Neutrophil (primary cell): Measurements from ENCODE around the gene RAI2.

Experiments
- H3K27ac ChIP-seq: fragments of 200-600 bp; sonication (generic); 2 replicates; pipeline ENCODE4 v1.5.1; 2016; ENCODE audit warnings: mild to moderate bottlenecking, moderate library complexity
- H3K27me3 ChIP-seq: fragments of 200-600 bp; sonication (generic); 2 replicates; pipeline ENCODE4 v1.6.0; 2016; ENCODE audit warnings: mild to moderate bottlenecking
- H3K36me3 ChIP-seq: fragments of 200-600 bp; sonication (generic); 2 replicates; pipeline ENCODE4 v1.5.1; 2017
- H3K4me1 ChIP-seq, 2 experiments: fragments of 200-600 bp in 1 of 2; sonication (generic) in 1 of 2; 1 replicate in 1 of 2; 2 replicates in 1 of 2; pipeline versions ENCODE4 v1.5.1 to v1.6.1; 2013 to 2016; ENCODE audit warnings: low read depth in 1 of 2, low read length in 1 of 2, mild to moderate bottlenecking in 1 of 2, moderate library complexity in 1 of 2; ENCODE audit not compliant: control insufficient read depth in 1 of 2, insufficient read depth in 1 of 2
- H3K4me3 ChIP-seq, 2 experiments: fragments of 200-600 bp in 1 of 2; sonication (generic) in 1 of 2; 1 replicate in 1 of 2; 2 replicates in 1 of 2; pipeline ENCODE4 v1.5.1; 2013 to 2016; ENCODE audit warnings: low read depth in 1 of 2, low read length in 1 of 2, mild to moderate bottlenecking in 1 of 2, moderate library complexity in 1 of 2
- H3K9me3 ChIP-seq: fragments of 200-600 bp; sonication (generic); 2 replicates; pipeline ENCODE4 v1.5.1; 2016
- TF ChIP-seq, protein P1 (sequence below): fragments of 200-600 bp; sonication (generic); IDR thresholded peaks from 2 replicates; pipeline ENCODE4 v1.5.1; 2016; ENCODE audit warnings: antibody characterized with exemption

Gene RAI2

DNA sequence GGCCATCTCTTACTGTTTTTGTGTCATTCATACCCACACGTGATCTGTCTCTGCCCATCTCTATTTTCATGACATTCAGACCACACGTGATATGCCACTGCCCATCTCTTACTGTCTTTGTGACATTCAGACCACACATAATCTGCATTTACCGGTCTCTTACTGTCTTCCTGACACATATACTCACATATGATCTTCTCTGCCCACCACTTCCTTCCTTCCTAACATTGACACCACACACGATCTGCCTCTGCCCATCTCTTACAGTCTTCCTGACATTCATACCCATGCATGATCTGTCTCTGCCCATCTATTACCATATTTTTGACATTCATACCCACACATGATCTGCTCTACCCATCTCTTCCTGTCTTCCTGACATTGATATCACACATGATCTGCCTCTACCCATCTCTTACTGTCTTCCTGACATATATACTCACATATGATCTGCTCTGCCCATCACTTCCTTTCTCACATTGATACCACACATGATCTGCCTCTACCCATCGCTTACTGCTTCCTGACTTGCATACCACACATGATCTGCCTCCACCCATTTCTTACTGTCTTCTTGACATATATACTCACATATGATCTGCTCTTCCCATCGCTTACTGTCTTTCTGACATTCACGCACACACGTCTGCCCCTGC is 87.7 kb downstream of the RAI2 start:
- Histone ChIP-seq H3K4me1 (peaks cover 4% of the 10 kb centered on the region in 2 experiments), H3K36me3 (no peaks in the 10 kb centered on the region), H3K4me3 (no peak overlapping the region), H3K9me3 (no peaks in the 10 kb centered on the region), H3K27ac (no peak overlapping the region), H3K27me3 (peaks cover 29% of the 10 kb centered on the region)
- TF ChIP-seq, protein P1, sequence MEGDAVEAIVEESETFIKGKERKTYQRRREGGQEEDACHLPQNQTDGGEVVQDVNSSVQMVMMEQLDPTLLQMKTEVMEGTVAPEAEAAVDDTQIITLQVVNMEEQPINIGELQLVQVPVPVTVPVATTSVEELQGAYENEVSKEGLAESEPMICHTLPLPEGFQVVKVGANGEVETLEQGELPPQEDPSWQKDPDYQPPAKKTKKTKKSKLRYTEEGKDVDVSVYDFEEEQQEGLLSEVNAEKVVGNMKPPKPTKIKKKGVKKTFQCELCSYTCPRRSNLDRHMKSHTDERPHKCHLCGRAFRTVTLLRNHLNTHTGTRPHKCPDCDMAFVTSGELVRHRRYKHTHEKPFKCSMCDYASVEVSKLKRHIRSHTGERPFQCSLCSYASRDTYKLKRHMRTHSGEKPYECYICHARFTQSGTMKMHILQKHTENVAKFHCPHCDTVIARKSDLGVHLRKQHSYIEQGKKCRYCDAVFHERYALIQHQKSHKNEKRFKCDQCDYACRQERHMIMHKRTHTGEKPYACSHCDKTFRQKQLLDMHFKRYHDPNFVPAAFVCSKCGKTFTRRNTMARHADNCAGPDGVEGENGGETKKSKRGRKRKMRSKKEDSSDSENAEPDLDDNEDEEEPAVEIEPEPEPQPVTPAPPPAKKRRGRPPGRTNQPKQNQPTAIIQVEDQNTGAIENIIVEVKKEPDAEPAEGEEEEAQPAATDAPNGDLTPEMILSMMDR, result no peak

DNA sequence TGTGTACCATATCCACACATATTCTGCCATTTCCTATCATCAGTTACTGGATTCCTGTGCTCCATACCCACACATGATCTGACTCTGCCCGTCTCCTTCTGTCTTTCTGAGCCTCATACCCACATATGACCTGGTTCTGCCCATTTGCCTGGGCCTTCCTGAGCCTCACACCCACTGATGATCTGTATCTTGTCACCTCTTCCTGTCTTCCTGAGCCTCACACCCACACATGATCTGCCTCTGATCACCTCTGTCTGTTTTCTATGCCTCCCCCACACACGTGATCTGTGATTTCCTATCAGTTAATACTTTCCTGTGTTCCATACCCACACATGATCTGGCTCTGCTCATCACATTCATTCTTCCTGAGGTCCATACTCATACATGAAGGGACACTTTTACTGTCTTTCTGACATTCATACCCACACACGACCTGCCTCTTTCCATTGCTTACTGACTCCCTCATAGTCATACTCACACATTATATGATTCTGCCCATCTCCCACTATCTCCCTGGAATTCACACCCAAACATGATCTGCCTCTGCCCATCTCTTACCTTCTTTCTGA is 91.3 kb downstream of the RAI2 start:
- TF ChIP-seq, protein P1, result no peak
- H3K4me1 ChIP-seq, result no peaks in the 10 kb centered on the region

DNA sequence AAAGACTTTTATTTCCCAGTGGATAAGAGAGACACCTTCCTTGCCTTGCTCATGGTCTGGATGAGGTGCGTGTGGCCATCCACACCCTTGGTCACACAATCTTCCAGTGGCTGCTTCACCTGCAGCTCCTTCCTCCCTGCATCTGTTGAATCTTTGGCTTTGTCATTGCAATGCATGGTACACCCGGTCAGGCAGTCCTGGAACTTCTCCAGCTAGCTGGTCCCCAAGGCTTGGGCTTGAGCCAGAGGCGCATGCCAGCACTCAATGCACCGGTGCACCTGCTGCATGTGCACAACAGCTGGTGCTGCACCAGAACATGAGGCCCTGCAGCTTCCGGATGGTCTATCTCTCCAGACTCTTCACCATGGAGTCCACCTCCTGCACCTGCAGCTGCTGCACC is 92.1 kb downstream of the RAI2 start:
- H3K9me3 ChIP-seq, result no peaks in the 10 kb centered on the region
- no peak overlapping the region for H3K27ac ChIP-seq
- H3K27me3 ChIP-seq, result peaks cover 28% of the 10 kb centered on the region
- TF ChIP-seq, protein P1, result no peak
- H3K36me3 ChIP-seq, result no peaks in the 10 kb centered on the region
- no peak overlapping the region for H3K4me3 ChIP-seq
- no peaks in the 10 kb centered on the region for H3K4me1 ChIP-seq

More for the DNA sequence above, 91.3 kb downstream of the RAI2 start:
- H3K27me3 ChIP-seq, result peaks cover 29% of the 10 kb centered on the region
- no peak overlapping the region for H3K27ac ChIP-seq
- no peaks in the 10 kb centered on the region for H3K36me3 ChIP-seq
- no peaks in the 10 kb centered on the region for H3K9me3 ChIP-seq
- H3K4me3 ChIP-seq, result no peak overlapping the region

DNA sequence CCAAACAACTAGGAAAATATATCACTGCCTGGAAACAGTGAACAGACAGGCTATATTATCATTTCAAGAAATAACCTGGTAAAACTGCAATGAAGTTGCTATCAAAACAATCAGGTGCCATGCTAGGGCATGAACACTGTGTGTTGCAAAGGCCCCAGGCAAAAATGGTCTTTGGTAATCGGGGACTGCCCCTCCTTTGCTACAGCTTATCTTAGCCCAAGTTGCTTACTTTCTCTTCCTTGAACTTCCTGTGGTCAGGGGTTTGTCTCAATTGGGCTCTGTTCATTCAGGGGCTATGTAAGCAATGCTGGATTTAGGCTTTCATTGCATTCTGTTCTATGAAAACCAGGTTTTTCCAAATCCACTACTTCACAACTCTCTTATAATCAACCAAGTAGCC is 93.4 kb downstream of the RAI2 start:
- Histone ChIP-seq H3K27ac (no peak overlapping the region), H3K4me1 (no peaks in the 10 kb centered on the region), H3K4me3 (no peak overlapping the region), H3K36me3 (no peaks in the 10 kb centered on the region), H3K9me3 (no peaks in the 10 kb centered on the region), H3K27me3 (peaks cover 15% of the 10 kb centered on the region)
- TF ChIP-seq, protein P1, result no peak

DNA sequence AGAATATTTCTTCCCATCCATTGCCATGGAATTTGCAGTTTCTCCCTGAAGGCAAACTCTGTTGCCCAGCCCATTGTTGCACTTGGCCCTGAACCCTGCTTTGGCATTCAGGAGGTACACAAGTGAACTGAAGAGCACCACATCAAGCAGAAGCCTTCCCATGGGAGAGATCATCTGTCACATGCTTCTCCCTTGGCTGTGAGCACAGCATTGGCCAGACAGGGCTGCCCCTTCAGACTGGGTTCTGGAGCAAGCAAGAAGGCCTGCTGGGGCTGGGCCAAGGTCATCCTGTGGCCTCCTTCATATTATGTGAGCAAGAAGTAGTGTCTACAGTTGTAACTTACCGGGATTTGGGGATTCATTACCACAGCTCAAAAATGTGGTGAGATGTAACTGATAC is 101.1 kb downstream of the RAI2 start:
- Histone ChIP-seq H3K9me3 (no peaks in the 10 kb centered on the region), H3K36me3 (no peaks in the 10 kb centered on the region), H3K4me3 (no peak overlapping the region), H3K4me1 (no peaks in the 10 kb centered on the region), H3K27me3 (no peaks in the 10 kb centered on the region), H3K27ac (no peak overlapping the region)
- TF ChIP-seq, protein P1, result no peak
